Measurements from ENCODE around the gene IARS1. TPM values are rescaled to one million over a fixed set of nuclear protein-coding genes. Genes with fewer than 3 reads are reported as not detected.

The IARS1 gene
- total and polyA plus RNA-seq, 10 of the 15 experiments (the other 5 are each of a cell fraction or from before 2014, with no cell fraction given), result 71.0 to 227 (median 153) TPM

GRCh38 chr9:92279302-92279701, 14.2 kb downstream of the IARS1 start:
- no peak overlapping the region for H3K4me2 ChIP-seq (ENCODE audit: control insufficient read depth, insufficient read depth)
- POLR2A ChIA-PET, result interaction anchor here (1.4 kb wide), 1 partner anchor 16 kb away, joined by 3 read pairs; no protein-coding TSS in a partner anchor
- no peak overlapping the region for H2AFZ ChIP-seq (ENCODE audit: control insufficient read depth, low read depth, low read length)
- ATAC-seq (no peak), FAIRE-seq (no peak), DNase-seq (ENCODE audit: low read depth, low spot score) (no peak)
- RAD21 ChIA-PET (ENCODE audit: unreplicated experiment), result no interaction called here
- no peaks in the 10 kb centered on the region for H3K4me1 ChIP-seq (ENCODE audit: control insufficient read depth, insufficient read depth, low read length)
- in situ Hi-C loops (cut with MboI) (no loop called here), intact Hi-C loops (cut with micrococcal nuclease; ENCODE audit: unreplicated experiment) (no loop called here)
- H3K9ac ChIP-seq (ENCODE audit: control insufficient read depth, insufficient read depth, low read length), result no peak overlapping the region
- H3K36me3 ChIP-seq (ENCODE audit: control insufficient read depth in 2 of 2, insufficient read depth in 2 of 2, low read length in 1 of 2), result peaks cover 18 to 39% of the 10 kb centered on the region in 2 experiments
- SMC1A ChIA-PET (ENCODE audit: uncharacterized antibody, unreplicated experiment), result interaction anchor here (0.7 to 1.6 kb wide), 5 partner anchors 12 to 48 kb away, joined by 3 to 4 read pairs (median 3); no protein-coding TSS in a partner anchor
- no peak overlapping the region for H3K4me3 ChIP-seq
- H3K9me3 ChIP-seq (replicated peaks; ENCODE audit: control insufficient read depth, insufficient read depth, low read length), result no peaks in the 10 kb centered on the region
- TF ChIP-seq MYB (IDR thresholded peaks at IDR 0.05; ENCODE audit: borderline replicate concordance, low read depth, low read length) (no peak), CTCF (IDR thresholded peaks at IDR 0.05 in 2 of 3, conservative IDR thresholded peaks at IDR 0.05 in 1 of 3; ENCODE audit: control insufficient read depth in 2 of 3, extremely low read depth in 1 of 3, insufficient read depth in 1 of 3, low read depth in 3 of 3, low read length in 3 of 3) (no peak), BCLAF1 (IDR thresholded peaks at IDR 0.05) (no peak), FOXM1 (IDR thresholded peaks at IDR 0.05; ENCODE audit: low read depth, low read length) (no peak), ZBTB11 (CRISPR knock-in tag; IDR thresholded peaks at IDR 0.05) (no peak), MEF2A (IDR thresholded peaks at IDR 0.05; ENCODE audit: insufficient read depth, low read depth, low read length) (no peak), SMAD5 (IDR thresholded peaks at IDR 0.05; ENCODE audit: low read depth) (no peak), ATF3 (IDR thresholded peaks at IDR 0.05; ENCODE audit: borderline replicate concordance, extremely low read depth, low read depth, low read length) (no peak), ESRRA (IDR thresholded peaks at IDR 0.05; ENCODE audit: low read length) (no peak), STAT3 (IDR thresholded peaks at IDR 0.05; ENCODE audit: low read depth, low read length) (no peak), SP1 (IDR thresholded peaks at IDR 0.05; ENCODE audit: low read depth, low read length) (no peak), ZNF24 (IDR thresholded peaks at IDR 0.05) (no peak), HDAC2 (IDR thresholded peaks at IDR 0.05) (no peak)
- no peaks in the 10 kb centered on the region for H4K20me1 ChIP-seq (ENCODE audit: control insufficient read depth, insufficient read depth)
- H3K27ac ChIP-seq (ENCODE audit: control insufficient read depth, insufficient read depth), result no peak overlapping the region
- H3K79me2 ChIP-seq (ENCODE audit: control insufficient read depth, insufficient read depth, low read length), result no peaks in the 10 kb centered on the region; the same call in 1 of the 2 replicates
- no peaks in the 10 kb centered on the region for H3K27me3 ChIP-seq (replicated peaks in 1 of 2; ENCODE audit: control insufficient read depth in 2 of 2, insufficient read depth in 2 of 2, low read length in 1 of 2)
- WGBS (ENCODE audit: insufficient coverage, insufficient replicate concordance, low lambda C conversion rate, missing lambda C conversion rate), result 100% methylated on average over 1 of the region's 1 CpG
- no TSS peak for BruUV-seq (replicated peaks)
- CTCF ChIA-PET, result interaction anchor here (0.8 to 2.0 kb wide), 6 partner anchors 10 to 355 kb away, joined by 3 to 6 read pairs (median 4); no protein-coding TSS in a partner anchor
